UCSD-AML1 (cell line): ENCODE measurements around the gene SHMT2.

ENCODE experiments used
- DNase-seq: peaks from one replicate; lab custom pipeline; 2025; ENCODE audit not compliant: unreplicated experiment; lab: John Stamatoyannopoulos, UW

The SHMT2 gene

DNA sequence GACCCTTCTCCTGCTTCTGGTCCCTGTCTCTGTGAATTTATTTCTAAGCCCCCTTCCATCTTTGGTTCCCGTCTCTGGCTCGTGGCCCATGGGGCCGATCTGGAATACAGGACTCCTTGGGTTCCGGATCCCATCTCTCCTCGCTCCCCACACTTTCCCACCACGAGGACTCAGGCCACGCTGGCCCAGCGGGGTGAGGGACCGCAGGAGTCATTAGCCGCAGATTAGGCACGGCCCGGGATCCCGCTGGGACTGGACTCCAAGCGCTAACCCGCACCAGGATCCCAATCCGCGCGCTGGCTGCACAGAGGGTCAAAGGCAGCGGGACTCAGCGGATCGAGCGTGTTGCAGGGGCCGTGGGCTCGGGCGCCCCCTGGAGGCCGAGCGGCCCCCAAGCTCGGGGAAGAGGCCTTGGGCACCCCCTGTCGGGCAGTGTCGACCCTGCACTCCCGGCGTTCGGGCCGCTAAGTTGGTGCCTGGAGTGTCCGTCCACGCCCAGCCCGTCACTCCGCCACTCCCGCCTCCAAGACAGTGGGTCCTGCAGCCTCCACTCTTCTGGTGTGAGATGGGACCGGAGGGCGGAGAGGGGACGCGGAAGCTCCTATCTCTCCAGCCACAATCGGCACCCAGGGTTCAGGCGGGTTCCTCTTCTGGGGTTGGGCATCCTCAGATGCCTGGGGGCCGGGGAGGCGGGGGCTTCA, 9.5 kb downstream of the SHMT2 start:
- peak; percentile 93 for DNase-seq

DNA sequence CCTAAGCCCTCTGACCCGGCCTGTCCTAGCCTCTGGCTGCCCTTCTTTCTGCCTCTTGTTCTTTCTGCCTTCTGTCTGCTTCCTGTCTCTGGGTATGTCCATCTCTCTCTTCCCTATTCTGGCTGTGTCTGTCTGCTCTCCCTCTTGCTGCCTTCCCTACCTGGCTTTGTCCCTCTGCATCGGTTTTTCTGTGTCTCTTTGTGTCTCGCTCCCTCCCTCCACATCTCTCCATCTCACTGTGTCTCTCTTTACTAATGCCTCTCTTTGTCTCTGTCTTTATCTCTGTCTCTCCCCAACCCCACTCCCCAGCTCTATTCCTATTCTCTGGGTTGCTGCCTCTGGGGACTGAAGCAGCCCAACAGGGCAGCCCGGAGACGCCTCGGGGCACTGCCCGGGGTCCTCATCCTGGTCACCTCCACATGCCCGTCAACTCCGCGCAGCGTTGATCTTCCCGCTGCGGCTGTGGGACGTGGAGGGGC, 10.1 kb downstream of the SHMT2 start:
- DNase-seq: no peak

DNA sequence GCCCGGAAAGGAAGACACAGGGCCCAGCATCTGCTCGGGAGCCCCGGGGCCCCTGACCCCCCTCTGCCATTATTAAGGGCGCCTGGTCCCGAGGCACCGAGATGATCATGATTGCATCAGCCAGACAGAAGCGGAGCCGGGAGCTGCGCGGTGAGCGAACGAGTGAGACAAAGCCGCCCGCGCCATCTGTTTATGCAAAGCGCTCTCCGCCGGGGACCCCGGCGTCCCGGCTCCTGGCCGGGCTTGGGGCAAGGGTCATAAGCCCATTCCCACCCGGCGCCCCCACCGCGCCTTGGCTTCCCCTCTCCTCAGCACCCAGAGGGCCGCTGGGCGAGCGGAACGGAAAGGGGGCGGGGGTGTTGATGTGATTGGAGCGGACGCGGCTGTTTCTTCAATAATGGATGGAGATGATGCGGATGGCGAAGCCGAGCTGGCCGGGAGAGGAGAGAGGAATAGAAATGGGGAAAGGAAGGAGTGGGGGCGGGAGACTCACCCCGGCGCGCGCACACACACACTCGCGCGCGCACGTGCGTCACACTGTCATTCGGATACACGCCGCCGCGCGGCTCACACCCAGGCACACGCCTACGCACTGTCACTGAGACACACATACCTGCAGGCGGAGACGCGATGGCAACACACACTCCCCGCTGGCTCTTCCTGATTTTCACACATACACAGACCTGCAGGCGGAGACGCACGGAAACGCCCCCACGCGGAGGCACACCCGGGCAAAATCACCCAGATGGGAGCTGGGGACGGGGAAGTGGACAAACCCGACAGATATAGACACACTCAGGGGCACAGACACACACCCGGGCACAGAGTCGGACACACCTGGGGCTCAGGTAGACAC, 10.8 kb downstream of the SHMT2 start:
- peak; percentile 70 for DNase-seq

DNA sequence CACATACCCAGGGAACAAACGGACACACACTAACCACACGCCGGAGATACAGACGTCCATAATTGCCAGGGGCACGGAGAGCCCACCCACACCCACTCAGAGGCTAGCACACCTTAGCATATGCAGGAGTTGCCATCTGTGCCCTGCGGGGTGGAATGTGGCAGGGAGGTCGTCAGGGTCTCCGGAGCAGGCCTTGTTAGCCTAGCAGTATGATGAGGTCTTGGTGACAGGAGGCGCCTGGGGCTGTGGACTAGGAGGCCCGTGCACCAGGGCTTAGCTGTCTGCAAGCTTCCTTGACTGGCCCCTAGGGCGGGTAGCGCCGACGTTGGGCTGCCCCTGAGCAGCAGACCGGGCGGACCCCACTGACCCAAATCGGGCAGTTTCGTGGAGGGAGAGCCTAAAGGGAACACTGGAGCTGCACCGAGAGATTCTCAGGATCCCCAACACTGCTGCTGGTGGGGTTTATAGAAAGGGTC, 11.5 kb downstream of the SHMT2 start:
- no peak for DNase-seq

DNA sequence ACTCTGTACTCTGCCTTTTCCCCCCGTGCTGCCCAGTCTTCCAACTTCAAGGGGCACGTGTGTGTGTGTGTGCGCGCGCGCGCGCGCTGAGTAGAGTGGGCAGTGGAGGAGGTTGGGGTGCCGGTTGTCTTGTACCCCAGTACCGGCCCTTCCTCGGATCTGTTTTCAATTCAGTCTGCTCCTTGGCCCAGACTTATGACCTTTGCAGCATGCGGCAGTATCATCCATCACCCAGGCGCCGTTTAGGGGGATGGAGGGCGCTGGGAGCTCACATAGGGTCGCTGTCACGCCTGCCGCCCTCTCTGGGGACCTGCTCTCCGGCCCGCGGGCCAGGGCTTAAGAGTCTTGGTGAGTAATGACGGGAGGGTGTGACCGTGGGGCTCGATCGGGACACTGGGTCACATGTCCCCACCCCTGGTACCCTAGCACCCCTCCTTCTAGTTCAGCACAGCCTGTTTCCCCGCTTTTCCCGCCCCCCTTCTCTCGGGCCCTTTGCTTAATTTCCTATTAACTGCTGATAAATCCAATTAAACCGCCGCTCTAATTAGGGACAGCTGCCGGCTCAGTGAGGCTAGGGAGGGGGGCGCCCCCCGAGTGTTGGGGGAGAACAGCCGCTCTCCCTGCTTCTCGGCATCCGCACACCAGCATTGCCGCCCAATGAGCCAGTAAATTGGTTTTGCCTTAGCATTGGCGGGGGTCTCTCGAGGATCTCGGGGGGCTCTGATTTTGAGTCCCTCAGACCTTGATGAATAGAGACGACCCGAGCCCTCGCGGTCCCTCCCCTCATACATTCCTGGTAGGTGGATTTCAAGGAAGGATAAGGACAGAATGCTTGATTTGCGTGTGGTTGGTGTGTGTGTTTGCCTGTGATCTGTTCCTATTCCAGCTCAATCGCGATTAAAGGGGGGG, 12.1 kb downstream of the SHMT2 start:
- DNase-seq: no peak

DNA sequence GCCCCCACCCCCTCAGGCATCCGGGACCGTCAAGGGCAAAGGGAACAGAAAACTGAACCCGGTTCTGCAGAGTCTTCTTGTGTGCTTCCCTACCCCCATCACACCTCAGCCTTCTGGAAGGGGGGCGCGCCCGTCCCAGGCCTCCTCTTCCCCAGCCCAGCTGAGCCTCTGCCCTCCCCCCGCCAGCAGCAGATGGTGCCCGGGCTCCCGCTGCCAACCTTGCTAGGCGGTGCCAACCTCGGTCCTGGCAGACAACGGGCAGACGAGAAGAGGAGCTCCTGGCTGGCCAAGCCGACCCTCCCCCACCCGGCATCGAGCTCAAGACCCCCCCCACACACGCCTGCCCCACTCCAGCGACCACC, 12.8 kb downstream of the SHMT2 start:
- DNase-seq: no peak

DNA sequence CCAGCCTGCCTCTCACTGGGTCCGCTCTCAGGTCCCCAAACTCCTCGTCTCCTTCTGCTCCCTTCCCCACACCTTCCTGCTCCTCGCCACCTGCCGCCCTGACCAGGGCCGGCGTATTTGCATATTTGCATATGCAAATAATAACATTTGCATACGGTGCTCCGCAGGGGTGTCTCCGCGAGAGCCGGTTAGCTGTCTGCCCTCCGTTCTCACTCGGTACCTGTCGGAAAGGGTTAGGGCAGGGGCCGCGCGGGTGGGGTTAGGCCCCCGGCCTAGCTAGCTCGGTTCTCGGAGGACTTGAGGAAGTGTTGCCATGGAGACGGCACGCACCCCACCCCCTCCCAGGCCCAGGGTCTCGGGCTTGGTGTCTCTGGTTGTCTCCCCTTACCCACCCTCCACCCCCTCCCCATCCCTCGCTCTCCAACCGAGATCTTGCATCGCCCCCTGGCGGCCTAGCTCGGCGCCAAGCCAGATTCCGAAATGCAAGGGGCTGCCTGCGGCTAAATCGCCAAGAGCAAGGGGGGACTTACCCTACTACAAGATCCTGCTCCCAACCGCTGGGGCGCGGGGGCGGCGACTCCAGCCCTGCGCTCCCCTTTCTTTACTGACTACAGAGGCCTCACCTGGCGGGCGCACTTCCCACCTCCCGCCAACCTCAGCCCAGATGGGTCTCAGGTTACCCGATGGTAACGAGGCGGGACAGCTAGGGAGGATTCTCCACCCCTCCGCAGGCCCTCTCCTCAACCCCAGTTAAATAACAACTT, 13.4 kb downstream of the SHMT2 start:
- DNase-seq: peak; percentile 43

DNA sequence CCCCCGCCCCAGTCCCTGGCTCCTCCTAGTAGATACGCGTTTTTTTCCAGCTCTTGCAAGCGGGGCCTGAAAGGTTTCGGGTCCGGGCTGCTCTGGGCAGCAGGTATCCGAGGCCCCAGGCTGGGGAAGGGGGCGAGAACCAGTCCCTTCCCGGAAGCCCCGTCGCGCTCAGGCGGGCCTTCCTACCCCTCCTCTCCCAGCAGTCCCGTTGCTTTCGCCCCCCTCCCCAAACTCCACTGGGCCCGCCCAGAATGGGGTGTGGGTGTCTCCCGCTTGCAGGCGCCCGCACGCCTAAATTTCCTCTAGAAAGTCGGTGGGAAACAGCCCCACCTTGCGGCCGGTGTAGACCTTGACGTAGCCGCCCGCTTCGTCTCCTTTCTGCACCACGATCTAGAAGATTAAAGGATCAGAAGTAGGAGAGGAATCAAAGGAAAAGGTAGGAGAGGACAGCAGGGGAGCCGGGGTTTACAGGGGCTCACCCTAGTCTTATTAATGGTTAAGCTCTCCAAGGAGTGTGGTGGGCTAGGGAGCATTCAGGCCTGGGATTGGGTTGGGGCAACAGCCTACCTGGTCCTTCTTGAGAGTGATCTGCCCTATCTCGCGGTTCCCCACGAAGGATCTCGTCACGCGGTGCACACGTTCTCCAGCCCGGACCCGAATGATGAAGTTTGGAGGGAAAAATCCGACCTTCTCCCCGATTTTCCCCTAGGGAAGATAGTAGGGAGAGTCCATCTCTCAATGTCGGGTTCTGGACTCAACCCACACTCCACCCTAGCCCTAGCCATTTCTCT, 14.2 kb downstream of the SHMT2 start:
- peak; percentile 66 for DNase-seq

DNA sequence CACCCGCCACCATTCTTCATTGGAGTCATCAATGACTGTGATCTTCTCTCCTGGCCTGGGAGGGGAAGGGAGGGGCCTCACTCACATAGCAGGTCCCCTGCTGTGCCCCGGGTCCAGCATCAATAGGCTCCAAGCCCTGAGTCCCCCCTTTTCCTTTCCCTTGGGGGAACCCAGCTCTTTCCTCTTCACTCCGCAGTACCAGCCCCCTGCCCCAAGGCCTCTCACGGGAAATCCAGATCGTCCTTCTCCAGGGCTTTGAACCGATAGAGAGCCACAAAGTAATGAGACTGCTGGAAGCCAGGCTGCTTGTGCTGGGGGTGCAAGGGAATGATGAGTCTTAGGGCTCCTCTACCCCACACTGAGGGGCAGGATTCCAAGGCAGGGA, 14.8 kb downstream of the SHMT2 start:
- no peak for DNase-seq

DNA sequence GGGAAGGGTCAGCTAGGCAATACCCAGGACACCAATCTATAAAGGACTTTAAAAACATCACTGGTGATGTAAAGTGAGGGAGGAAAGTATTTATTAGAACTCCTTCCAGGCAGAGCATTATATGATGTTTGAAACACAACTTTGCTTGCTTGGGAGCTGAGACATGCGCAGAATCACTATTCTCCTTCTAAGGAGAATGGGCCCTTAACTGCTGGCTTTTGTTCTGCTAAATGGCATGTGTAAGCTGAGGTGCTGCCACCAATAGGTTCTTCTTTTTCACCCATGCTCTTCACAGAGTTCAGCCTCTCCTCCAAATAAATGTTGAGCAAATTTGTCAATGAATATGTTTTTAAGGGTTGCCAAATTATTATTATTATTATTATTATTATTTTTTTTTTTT, 17.5 kb downstream of the SHMT2 start:
- no peak for DNase-seq

DNA sequence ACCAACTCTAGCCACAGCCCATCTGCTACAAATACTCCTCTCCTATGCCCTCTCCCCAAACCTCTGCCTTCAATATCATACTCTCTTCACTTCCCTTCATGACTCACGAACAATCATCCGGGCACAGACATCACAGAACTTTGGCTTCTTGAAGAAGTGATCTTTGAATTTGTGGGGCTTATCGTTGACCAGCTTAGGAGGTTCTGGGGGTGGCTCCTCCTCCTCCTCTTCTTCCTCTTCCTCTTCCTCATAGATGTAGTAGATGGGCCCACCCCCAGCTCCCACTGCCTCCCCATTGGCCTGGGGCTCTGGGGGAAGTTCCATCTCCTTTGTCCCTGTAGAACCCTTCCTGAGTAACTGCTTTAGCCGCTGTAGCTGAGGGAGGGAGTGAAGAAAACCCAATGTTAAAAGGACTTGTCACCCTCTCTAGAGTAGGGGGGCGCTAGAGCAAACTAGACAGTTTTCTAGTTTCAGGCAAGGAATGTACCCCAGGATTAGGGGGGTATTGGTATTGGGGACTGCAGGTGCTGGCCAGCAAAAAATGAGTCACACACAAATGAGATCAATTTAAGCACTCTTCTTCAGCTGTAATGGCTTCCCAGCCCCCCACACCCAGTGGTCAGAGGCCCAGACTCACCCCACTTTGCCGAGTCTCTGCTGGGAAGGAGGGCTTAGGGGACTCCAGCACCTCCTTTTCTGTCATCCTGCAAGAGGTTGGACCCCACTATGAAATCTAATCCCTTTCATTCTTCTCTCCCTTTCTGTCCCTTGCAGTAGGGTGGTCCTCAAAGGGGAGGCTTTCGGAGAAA, 19.6 kb downstream of the SHMT2 start:
- peak; percentile 80 for DNase-seq

DNA sequence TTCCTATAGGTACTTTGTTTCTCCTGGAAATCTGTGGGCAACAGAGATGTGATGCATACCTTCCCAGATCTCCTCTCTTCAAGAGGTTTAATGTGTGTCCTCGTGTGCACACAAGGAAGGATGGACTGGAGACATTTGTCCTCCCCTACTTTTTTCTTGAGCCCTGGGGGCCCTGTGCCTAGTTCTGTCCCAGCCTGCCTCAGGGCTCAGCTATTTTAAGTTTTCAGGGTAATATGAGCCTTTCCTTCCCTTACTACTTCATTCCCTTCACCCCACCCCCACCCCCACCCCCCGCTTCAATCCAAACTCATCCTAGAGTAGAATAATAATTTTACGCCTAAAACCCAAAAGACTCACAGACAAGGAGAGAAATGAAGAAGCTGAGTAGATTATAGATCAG, 21.0 kb downstream of the SHMT2 start:
- no peak for DNase-seq

DNA sequence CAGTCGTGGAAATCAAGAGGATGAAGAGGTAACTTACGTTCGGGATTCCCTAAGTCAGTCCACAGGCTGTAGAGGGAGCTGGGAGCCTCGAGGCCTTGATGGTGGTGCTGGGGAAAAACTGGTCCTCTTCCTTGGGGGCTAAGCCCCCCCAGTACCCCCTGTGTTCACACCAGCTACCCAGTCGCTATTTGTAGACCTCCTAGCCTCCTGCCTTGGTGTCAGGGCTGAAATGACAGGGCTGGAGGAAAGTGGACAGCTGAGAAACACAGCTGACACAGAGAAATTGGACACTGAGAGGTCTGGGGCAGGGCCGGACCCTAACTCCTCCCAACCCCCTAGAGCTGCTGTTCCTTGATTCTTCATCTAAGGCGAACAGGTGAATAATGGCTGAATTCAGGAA, 21.4 kb downstream of the SHMT2 start, which contains the start of gene STAC3:
Gene STAC3 (minus strand): TSS at position 232 of the 400 bp plus-strand sequence. CDS start 1,551 bp downstream, outside the sequence.
- DNase-seq: no peak

DNA sequence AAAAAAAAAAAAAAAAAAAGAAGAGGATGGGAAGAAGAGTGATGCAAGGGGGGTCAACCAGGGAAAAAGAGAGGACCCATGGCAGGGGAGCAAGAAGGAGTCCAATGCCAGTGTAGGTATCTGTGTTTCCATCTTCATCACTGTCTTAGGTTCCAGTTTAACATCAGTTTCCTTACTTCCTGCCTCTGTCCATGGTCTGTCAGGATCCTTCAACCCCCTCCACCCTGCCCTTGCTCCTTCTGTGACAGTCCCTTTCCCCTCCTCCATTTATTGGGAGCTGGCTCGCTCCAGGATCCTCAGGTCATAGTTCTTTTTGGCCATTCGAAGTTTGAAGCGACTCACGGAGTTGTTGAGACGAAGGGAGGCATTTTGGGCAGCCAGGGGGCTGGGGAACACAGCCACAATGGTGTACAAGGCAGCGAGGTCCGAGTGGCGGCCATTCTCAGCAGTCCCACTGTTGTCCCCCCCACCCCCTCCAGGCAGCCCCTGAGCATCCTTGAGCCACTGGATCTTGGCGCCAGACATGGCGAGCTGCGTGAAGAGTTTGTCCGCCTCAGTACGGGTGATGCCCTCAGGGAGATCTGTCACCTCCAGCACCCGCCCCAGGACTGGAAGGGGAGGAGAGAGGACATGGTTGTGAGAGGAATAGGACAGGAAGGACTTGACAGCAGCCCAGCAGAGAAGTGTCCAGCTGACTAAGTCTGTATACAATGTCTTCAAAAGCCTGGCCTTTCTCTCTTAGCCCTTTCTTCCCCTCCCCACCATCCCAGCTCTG, 25.2 kb downstream of the SHMT2 start:
- DNase-seq: no peak

DNA sequence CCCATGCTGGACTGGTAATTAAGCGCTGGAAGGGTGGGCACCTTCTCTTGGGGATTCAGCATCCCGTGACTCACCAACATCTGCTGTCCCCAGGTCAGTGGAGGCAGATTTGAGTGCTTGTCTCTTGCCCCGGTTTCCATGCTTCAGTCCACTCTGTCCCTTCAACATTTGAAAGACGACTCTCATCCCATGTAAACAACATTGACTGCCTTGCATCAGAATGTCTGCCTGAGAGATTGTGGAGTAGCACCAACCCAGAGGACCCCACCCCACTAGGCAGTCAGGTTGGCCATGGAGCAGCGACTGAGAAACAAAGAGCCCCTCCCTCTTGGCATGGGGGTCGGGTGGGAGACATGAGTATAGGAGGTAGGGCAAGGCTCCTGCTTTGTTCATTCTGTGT, 26.4 kb downstream of the SHMT2 start:
- no peak for DNase-seq

DNA sequence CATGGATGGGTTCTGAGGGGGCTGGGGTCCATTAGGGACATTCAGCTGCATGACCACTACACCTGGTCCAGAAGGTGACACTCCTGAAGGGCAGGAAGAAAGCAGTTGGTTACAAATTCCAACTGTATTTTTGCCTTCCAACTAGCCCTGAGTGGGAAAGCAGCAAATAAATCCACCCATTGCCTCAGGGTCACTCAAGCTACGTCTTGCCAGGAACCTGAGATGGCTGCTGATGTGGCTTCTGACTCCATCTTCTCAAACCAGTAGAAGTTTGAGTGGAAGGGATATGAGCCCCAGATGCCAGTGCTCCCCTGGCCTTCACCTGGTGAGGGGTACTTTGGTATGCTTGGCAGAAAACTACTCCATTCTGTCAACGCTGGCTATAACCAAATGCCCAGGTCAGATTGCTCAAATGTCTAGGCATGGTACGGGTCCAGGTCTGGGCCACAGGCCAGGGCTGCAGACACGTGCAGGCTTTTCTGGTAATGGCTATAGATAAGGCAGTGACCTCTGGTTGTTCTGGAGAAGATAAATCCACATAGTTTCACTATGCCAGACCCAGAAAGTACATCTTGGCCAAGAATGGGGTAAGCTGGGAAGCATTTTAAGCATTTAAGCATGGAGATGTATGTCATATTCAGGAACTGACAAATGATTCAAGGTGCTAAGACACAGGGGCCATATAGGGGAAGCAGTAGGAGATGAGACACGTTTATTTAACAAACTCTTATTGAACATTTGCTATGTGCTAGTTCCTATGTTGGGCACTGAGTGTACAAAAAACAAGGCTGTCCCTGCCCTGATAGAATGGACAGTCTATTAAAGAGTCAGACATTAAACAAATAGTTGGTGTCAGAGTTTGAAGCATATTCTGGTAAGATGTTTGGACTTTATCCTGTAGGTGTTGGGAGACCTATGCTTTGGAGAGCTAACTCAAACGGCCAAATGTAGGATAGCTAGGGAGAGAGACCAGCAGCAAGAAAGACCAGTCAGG, 29.8 kb downstream of the SHMT2 start:
- no peak for DNase-seq

DNA sequence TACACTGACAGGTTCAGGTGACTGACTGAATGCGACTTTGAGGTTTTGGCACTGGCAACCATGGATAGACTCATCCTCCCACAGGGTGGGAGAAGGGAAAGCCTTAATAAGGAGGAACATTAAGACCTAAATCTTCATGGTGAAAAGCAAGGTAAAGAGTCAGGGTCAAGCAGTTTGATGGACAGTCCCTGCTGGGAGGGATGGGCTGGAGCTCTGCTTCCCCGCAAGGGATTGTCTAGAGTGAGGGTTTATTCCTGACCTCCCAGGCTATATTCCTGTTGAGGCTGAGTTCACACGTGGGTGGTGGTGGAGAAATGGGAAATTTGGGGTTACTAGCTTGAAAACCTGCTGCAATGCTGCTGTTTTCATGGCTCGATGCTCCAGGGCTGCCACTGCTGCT, 30.9 kb downstream of the SHMT2 start:
- no peak for DNase-seq
